Muscle layer of duodenum (tissue), 2 donors: ENCODE data around the gene DPP3.
"Not testable (repeated sequence)": the region's sequence is repeated elsewhere in the genome, so short reads cannot be mapped to it uniquely, and the experiment has no call there.

Source experiments
- H3K27ac ChIP-seq: one replicate; pipeline ENCODE4 v1.7.0; 2013; ENCODE audit warnings: mild to moderate bottlenecking, low read length
- H3K27me3 ChIP-seq: one replicate; pipeline ENCODE4 v1.7.0; 2013; ENCODE audit warnings: low read depth, mild to moderate bottlenecking, control low read depth, low read length
- H3K36me3 ChIP-seq, 2 donors: one replicate each; pipeline ENCODE4 v1.7.0; 2013; ENCODE audit warnings: low read length in 2 of 2, control low read depth in 1 of 2, mild to moderate bottlenecking in 1 of 2; ENCODE audit not compliant: insufficient read depth in 2 of 2, control insufficient read depth in 1 of 2
- H3K4me1 ChIP-seq, 2 donors: one replicate each; pipeline ENCODE4 v1.7.0; 2013; ENCODE audit warnings: low read length in 2 of 2, mild to moderate bottlenecking in 2 of 2, control low read depth in 1 of 2, moderate library complexity in 1 of 2; ENCODE audit not compliant: insufficient read depth in 2 of 2, control insufficient read depth in 1 of 2
- H3K4me3 ChIP-seq, 2 donors: one replicate each; pipeline ENCODE4 v1.7.0; 2013; ENCODE audit warnings: low read length in 2 of 2, low read depth in 1 of 2, mild to moderate bottlenecking in 1 of 2
- H3K9me3 ChIP-seq, 2 donors: one replicate each; pipeline ENCODE4 v1.7.0; 2013; ENCODE audit warnings: low read length in 2 of 2, control low read depth in 1 of 2, mild to moderate bottlenecking in 1 of 2; ENCODE audit not compliant: control insufficient read depth in 1 of 2
- donor health status: healthy.

The DPP3 gene

GRCh38 chr11:66480117-66480938 lies at the start of gene DPP3:
TSS of gene DPP3 (plus strand) at chr11:66480434. CDS start at chr11:66482201, 1,767 bp downstream.
- peaks cover 12 to 16% of the 10 kb centered on the region in 2 donors for H3K36me3 ChIP-seq
- no peaks in the 10 kb centered on the region for H3K9me3 ChIP-seq
- peak within 1 kb of the TSS; percentile 91 for H3K27ac ChIP-seq
- H3K4me1 ChIP-seq: peaks cover 0 to 15% of the 10 kb centered on the region in 2 donors
- H3K4me3 ChIP-seq: peak within 1 kb of the TSS; percentile 71 to 88
- H3K27me3 ChIP-seq: no peaks in the 10 kb centered on the region

- not testable (repeated sequence) for H3K27me3 ChIP-seq, H3K4me1 ChIP-seq, H3K4me3 ChIP-seq, H3K27ac ChIP-seq, H3K9me3 ChIP-seq
- H3K36me3 ChIP-seq: peaks cover 6 to 28% of the 10 kb centered on the region in 2 donors
Observed at GRCh38 chr11:66431287-66431686, 48.9 kb upstream of the DPP3 start.

GRCh38 chr11:66431871-66432329 lies 48.3 kb upstream of the DPP3 start:
- not testable (repeated sequence) for H3K4me3 ChIP-seq, H3K9me3 ChIP-seq, H3K27ac ChIP-seq, H3K4me1 ChIP-seq, H3K27me3 ChIP-seq
- H3K36me3 ChIP-seq: peaks cover 7 to 29% of the 10 kb centered on the region in 2 donors

GRCh38 chr11:66432597-66432996 lies 47.6 kb upstream of the DPP3 start:
- no peaks in the 10 kb centered on the region for H3K9me3 ChIP-seq

GRCh38 chr11:66437979-66438503 lies 42.2 kb upstream of the DPP3 start:
- Histone ChIP-seq H3K36me3 (peaks cover 7 to 26% of the 10 kb centered on the region in 2 donors), H3K27me3 (no peaks in the 10 kb centered on the region), H3K4me1 (peaks cover 5 to 7% of the 10 kb centered on the region in 2 donors), H3K4me3 (peak overlapping the region; percentile 86 to 91), H3K9me3 (peaks cover 0 to 2% of the 10 kb centered on the region in 2 donors), H3K27ac (peak overlapping the region; percentile 91)

More at GRCh38 chr11:66432597-66432996, 47.6 kb upstream of the DPP3 start:
- Histone ChIP-seq H3K27me3 (no peaks in the 10 kb centered on the region), H3K36me3 (peaks cover 7 to 30% of the 10 kb centered on the region in 2 donors), H3K27ac (no peak overlapping the region), H3K4me1 (peaks cover 0 to under 1% of the 10 kb centered on the region in 2 donors), H3K4me3 (no peak overlapping the region)

- H3K27ac ChIP-seq: peak within 1 kb of the TSS; percentile 91
- peaks cover 5 to 7% of the 10 kb centered on the region in 2 donors for H3K4me1 ChIP-seq
- peaks cover 7 to 23% of the 10 kb centered on the region in 2 donors for H3K36me3 ChIP-seq
- H3K9me3 ChIP-seq: peaks cover 0 to 2% of the 10 kb centered on the region in 2 donors
- H3K27me3 ChIP-seq: no peaks in the 10 kb centered on the region
- H3K4me3 ChIP-seq: peak within 1 kb of the TSS; percentile 86 to 91
Observed at GRCh38 chr11:66438504-66439466, 41.4 kb upstream of the DPP3 start, which contains the start of gene MRPL11. TSS of gene MRPL11 (minus strand) at chr11:66438848. CDS start at chr11:66438754, 94 bp downstream.

GRCh38 chr11:66440101-66440939 lies 39.9 kb upstream of the DPP3 start:
- peaks cover 7 to 17% of the 10 kb centered on the region in 2 donors for H3K36me3 ChIP-seq
- not testable (repeated sequence) for H3K4me1 ChIP-seq, H3K27ac ChIP-seq

GRCh38 chr11:66440940-66441282 lies 39.3 kb upstream of the DPP3 start:
- H3K9me3 ChIP-seq, H3K27ac ChIP-seq, H3K4me1 ChIP-seq, H3K4me3 ChIP-seq, H3K27me3 ChIP-seq: not testable (repeated sequence)
- peaks cover 5 to 11% of the 10 kb centered on the region in 2 donors for H3K36me3 ChIP-seq

More at GRCh38 chr11:66440101-66440939, 39.9 kb upstream of the DPP3 start:
- H3K4me3 ChIP-seq, H3K27me3 ChIP-seq, H3K9me3 ChIP-seq: not testable (repeated sequence)

- H3K9me3 ChIP-seq: peaks cover 0 to 2% of the 10 kb centered on the region in 2 donors
- H3K27me3 ChIP-seq: no peaks in the 10 kb centered on the region
- H3K4me1 ChIP-seq: no peaks in the 10 kb centered on the region
- no peak overlapping the region for H3K4me3 ChIP-seq
- H3K36me3 ChIP-seq: no peaks in the 10 kb centered on the region
- H3K27ac ChIP-seq: no peak overlapping the region
Observed at GRCh38 chr11:66443602-66444001, 36.6 kb upstream of the DPP3 start.

- no peaks in the 10 kb centered on the region for H3K4me1 ChIP-seq
- H3K9me3 ChIP-seq: peaks cover 0 to 2% of the 10 kb centered on the region in 2 donors
- H3K36me3 ChIP-seq: no peaks in the 10 kb centered on the region
- H3K4me3 ChIP-seq: no peak overlapping the region
- no peak overlapping the region for H3K27ac ChIP-seq
- no peaks in the 10 kb centered on the region for H3K27me3 ChIP-seq
Observed at GRCh38 chr11:66447012-66447411, 33.2 kb upstream of the DPP3 start.
